HEK293 (cell line): Measurements from ENCODE around the gene NDE1.

ENCODE experiments used
- CTCF ChIA-PET: fragments of 350-600 bp; formaldehyde crosslinking; extraction: SDS; loops from one replicate; lab custom pipeline; 2021; ENCODE audit warnings: antibody characterized with exemption; lab: Yijun Ruan, JAX
- POLR2A ChIA-PET: fragments of 300-600 bp; formaldehyde crosslinking; extraction: SDS; loops from one replicate; lab custom pipeline; 2020; ENCODE audit warnings: antibody characterized with exemption, inconsistent platforms; lab: Yijun Ruan, JAX
- H3K27ac ChIP-seq: fragments of 200-500 bp; sonication (Bioruptor generic); 2 replicates; pipeline ENCODE4 v1.5.1; 2014; ENCODE audit warnings: low read depth, low read length, control low read depth, inconsistent platforms; ENCODE audit errors: extremely low read depth
- H3K36me3 ChIP-seq, 2 experiments: fragments of 200-500 bp in 1 of 2; sonication (Bioruptor generic) in 1 of 2; 1 replicate in 1 of 2; 2 replicates in 1 of 2; pipeline ENCODE4 v1.5.1; 2014 to 2017; ENCODE audit warnings: inconsistent platforms in 2 of 2, low read length in 2 of 2; ENCODE audit not compliant: control insufficient read depth in 2 of 2, insufficient read depth in 1 of 2
- H3K4me1 ChIP-seq: fragments of 200-500 bp; sonication (Bioruptor generic); 2 replicates; pipeline ENCODE4 v1.5.1; 2014; ENCODE audit warnings: mild to moderate bottlenecking, low read length, inconsistent platforms; ENCODE audit not compliant: control insufficient read depth, insufficient read depth
- H3K4me3 ChIP-seq: 2 replicates; pipeline ENCODE4 v1.5.1; 2011; ENCODE audit warnings: low read depth, mild to moderate bottlenecking, control low read depth, low read length, moderate library complexity
- H3K9me3 ChIP-seq: fragments of 200-500 bp; sonication (Bioruptor generic); 2 replicates; pipeline ENCODE4 v1.5.1; 2014; ENCODE audit warnings: low read depth, low read length, inconsistent platforms; ENCODE audit not compliant: control insufficient read depth, insufficient read depth
- ZNF664 ChIP-seq: fragments of 450-650 bp; formaldehyde crosslinking; IDR thresholded peaks from 2 replicates; pipeline ENCODE4 v1.5.1; 2016; ENCODE audit warnings: missing biosample characterization, missing genetic modification characterization
- TF ChIP-seq, protein P1 (sequence below): fragments of 450-650 bp; formaldehyde crosslinking; IDR thresholded peaks from 2 replicates; pipeline ENCODE4; 2016; ENCODE audit warnings: missing biosample characterization, missing genetic modification characterization

NDE1 gene

GRCh38 chr16:15775663-15776304 lies 125.7 kb downstream of the NDE1 start:
- POLR2A ChIA-PET, result no interaction called here
- no peak overlapping the region for H3K27ac ChIP-seq
- CTCF ChIA-PET, result interaction anchor here (0.7 to 4.3 kb wide), 3 partner anchors 15 to 47 kb away, joined by 3 to 59 read pairs (median 3); no protein-coding TSS in a partner anchor
- peak; percentile 54; the same call in 1 of the 2 replicates for TF ChIP-seq ZNF664
- TF ChIP-seq, protein P1, sequence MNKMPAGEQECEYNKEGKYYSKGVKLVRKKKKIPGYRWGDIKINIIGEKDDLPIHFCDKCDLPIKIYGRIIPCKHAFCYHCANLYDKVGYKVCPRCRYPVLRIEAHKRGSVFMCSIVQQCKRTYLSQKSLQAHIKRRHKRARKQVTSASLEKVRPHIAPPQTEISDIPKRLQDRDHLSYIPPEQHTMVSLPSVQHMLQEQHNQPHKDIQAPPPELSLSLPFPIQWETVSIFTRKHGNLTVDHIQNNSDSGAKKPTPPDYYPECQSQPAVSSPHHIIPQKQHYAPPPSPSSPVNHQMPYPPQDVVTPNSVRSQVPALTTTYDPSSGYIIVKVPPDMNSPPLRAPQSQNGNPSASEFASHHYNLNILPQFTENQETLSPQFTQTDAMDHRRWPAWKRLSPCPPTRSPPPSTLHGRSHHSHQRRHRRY (tag by site-specific recombination), result no peak
- no peak overlapping the region for H3K4me3 ChIP-seq
- no peaks in the 10 kb centered on the region for H3K4me1 ChIP-seq
- H3K9me3 ChIP-seq, result no peaks in the 10 kb centered on the region
- no peaks in the 10 kb centered on the region for H3K36me3 ChIP-seq
